K562 (cell line): Measurements from ENCODE around the gene WDR3. TPM values are rescaled to one million over a fixed set of nuclear protein-coding genes. Genes with fewer than 3 reads are reported as not detected.

Source experiments
- ATAC-seq: fragments of 200-7000 bp; cut with Tn5 transposase; 3 replicates; pipeline ENCODE4 v1.9.1; 2020; ENCODE audit warnings: moderate library complexity
- BruUV-seq: library from RNA; stranded (reverse); fragments of 400-500 nt; replicated peaks from 2 replicates; lab custom pipeline; 2021; lab: Mats Ljungman, UMichigan
- CTCF ChIA-PET: fragments of 300-600 bp; formaldehyde crosslinking; extraction: SDS; loops from one replicate; lab custom pipeline; 2021; ENCODE audit warnings: low intra/inter-chr PET ratio; lab: Yijun Ruan, JAX
- POLR2A ChIA-PET: fragments of 300-600, 350-650 bp; sonication (Branson Sonifier 250); formaldehyde crosslinking; extraction: SDS; loops from one replicate; lab custom pipeline; 2021; ENCODE audit warnings: antibody characterized with exemption, inconsistent platforms; lab: Yijun Ruan, JAX
- DNase-seq, 4 experiments: peaks; one replicate each; pipeline versions ENCODE4 v3.0.0 to v3.0.0-alpha.2; 2011 to 2018; ENCODE audit warnings: low spot score in 3 of 4, mixed read lengths in 3 of 4; ENCODE audit errors: extremely low read depth in 1 of 4
- FAIRE-seq: peaks from 2 replicates; lab custom pipeline; 2011; peaks lifted over from hg19 to GRCh38; lab: Jason Lieb, UNC
- H2AFZ ChIP-seq: 2 replicates; pipeline ENCODE4 v1.6.0; 2011; ENCODE audit warnings: low read depth, low read length, control low read depth, inconsistent platforms
- H3K27ac ChIP-seq: fragments of 200-600 bp; 3 replicates; pipeline ENCODE4 v1.8.0; 2011; ENCODE audit warnings: low read depth, mild to moderate bottlenecking, control low read depth, inconsistent platforms, low read length, moderate library complexity, mixed read lengths; ENCODE audit errors: extremely low read depth
- H3K27me3 ChIP-seq, 2 experiments: fragments of 300-600 bp in 1 of 2; 2 replicates in 1 of 2; 3 replicates in 1 of 2; pipeline versions ENCODE4 v1.6.0 to v1.8.0; 2011; ENCODE audit warnings: inconsistent platforms in 2 of 2, low read length in 2 of 2, mild to moderate bottlenecking in 1 of 2, mixed read lengths in 1 of 2, moderate library complexity in 1 of 2; ENCODE audit not compliant: control insufficient read depth in 2 of 2, insufficient read depth in 2 of 2
- H3K36me3 ChIP-seq: fragments of 300-600 bp; 3 replicates; pipeline ENCODE4 v1.8.0; 2011; ENCODE audit warnings: mild to moderate bottlenecking, low read length, inconsistent platforms; ENCODE audit not compliant: control insufficient read depth, insufficient read depth
- H3K4me1 ChIP-seq, 2 experiments: fragments of 200-600 bp in 1 of 2; replicated peaks in 1 of 2; 2 replicates in 1 of 2; 3 replicates in 1 of 2; pipeline versions ENCODE4 v1.5.1 to v1.8.0; 2011; ENCODE audit warnings: inconsistent platforms in 2 of 2, low read length in 2 of 2, mild to moderate bottlenecking in 1 of 2, mixed read lengths in 1 of 2, moderate library complexity in 1 of 2; ENCODE audit not compliant: control insufficient read depth in 2 of 2, insufficient read depth in 2 of 2
- H3K4me2 ChIP-seq: 2 replicates; pipeline ENCODE4 v1.6.1; 2011; ENCODE audit warnings: low read length, control low read depth, inconsistent platforms, mixed read lengths; ENCODE audit not compliant: insufficient read depth
- H3K4me3 ChIP-seq: fragments of 200-600 bp; sonication (generic), shearing (Covaris generic); 2 replicates; pipeline ENCODE4 v1.5.1; 2016; ENCODE audit warnings: control low read depth, inconsistent platforms
- H3K79me2 ChIP-seq: fragments of 200-600 bp; 3 replicates; pipeline ENCODE4 v1.8.0; 2011; ENCODE audit warnings: low read length, inconsistent platforms; ENCODE audit not compliant: control insufficient read depth, insufficient read depth
- H3K9ac ChIP-seq, 2 experiments: 2 replicates each; pipeline versions ENCODE4 v1.6.0 to v1.6.1; 2011; ENCODE audit warnings: low read depth in 2 of 2, low read length in 2 of 2, control low read depth in 1 of 2, inconsistent platforms in 1 of 2, mild to moderate bottlenecking in 1 of 2, mixed read lengths in 1 of 2; ENCODE audit not compliant: insufficient read depth in 1 of 2
- H3K9me1 ChIP-seq: one replicate; pipeline ENCODE4 v1.6.0; 2011; ENCODE audit warnings: inconsistent platforms, mild to moderate bottlenecking, low read length, moderate library complexity; ENCODE audit not compliant: control insufficient read depth, insufficient read depth
- H3K9me3 ChIP-seq: replicated peaks from 2 replicates; pipeline ENCODE4 v1.5.1; 2011; ENCODE audit warnings: low read depth, low read length, inconsistent platforms; ENCODE audit not compliant: control insufficient read depth, insufficient read depth
- H4K20me1 ChIP-seq: replicated peaks from 2 replicates; pipeline ENCODE4 v1.6.1; 2011; ENCODE audit warnings: low read length, inconsistent platforms, mixed read lengths; ENCODE audit not compliant: control insufficient read depth, insufficient read depth
- BRD9 ChIP-seq: fragments of 450-650 bp; IDR thresholded peaks from 2 replicates; pipeline ENCODE4 v1.6.1; 2018; ENCODE audit warnings: low read depth; ENCODE audit not compliant: partially characterized antibody
- BRF2 ChIP-seq: IDR thresholded peaks from 3 replicates; pipeline ENCODE4 v1.6.1; 2011; ENCODE audit warnings: borderline replicate concordance, mild to moderate bottlenecking; ENCODE audit not compliant: insufficient read length, insufficient read depth
- CCAR2 ChIP-seq: fragments of 200-400 bp; formaldehyde crosslinking; IDR thresholded peaks from 2 replicates; pipeline ENCODE4 v1.6.1; 2017; ENCODE audit warnings: mild to moderate bottlenecking, low read depth, low read length
- CREB1 ChIP-seq, 2 experiments: sonication (generic) in 1 of 2; formaldehyde crosslinking in 1 of 2; IDR thresholded peaks; 2 replicates each; pipeline versions ENCODE4 v1.6.1 to v1.8.0; 2012 to 2022; ENCODE audit warnings: inconsistent platforms in 1 of 2, mild to moderate bottlenecking in 1 of 2, missing genetic modification reagents in 1 of 2, moderate library complexity in 1 of 2
- E2F4 ChIP-seq: sonication (generic); formaldehyde crosslinking; IDR thresholded peaks from 2 replicates; pipeline ENCODE4 v1.8.0; 2022; ENCODE audit warnings: mild to moderate bottlenecking, low read depth, missing genetic modification reagents
- FOXA3 ChIP-seq, 2 experiments: fragments of 450-650 bp in 1 of 2; sonication (generic) in 1 of 2; formaldehyde crosslinking; IDR thresholded peaks in 1 of 2; conservative IDR thresholded peaks in 1 of 2; 2 replicates each; pipeline versions ENCODE4 v1.4.0 to v1.8.0; 2020 to 2022; ENCODE audit warnings: mild to moderate bottlenecking in 2 of 2, missing genetic modification reagents in 1 of 2
- GABPA ChIP-seq: fragments of 200-800 bp; sonication (Bioruptor generic); conservative IDR thresholded peaks from 2 replicates; pipeline ENCODE4 v1.6.1; 2016; ENCODE audit warnings: low read depth, missing genetic modification characterization, missing compliant biosample characterization
- GTF2E2 ChIP-seq: fragments of 200-800 bp; sonication (Bioruptor generic); IDR thresholded peaks from 2 replicates; pipeline ENCODE4 v1.6.1; 2016; ENCODE audit warnings: missing genetic modification characterization, missing compliant biosample characterization
- HCFC1 ChIP-seq: IDR thresholded peaks from 2 replicates; pipeline ENCODE4 v1.6.1; 2012; ENCODE audit warnings: low read depth, low read length, improper control_type of control experiment
- KDM2B ChIP-seq: fragments of 250-450 bp; sonication (Bioruptor Pico); IDR thresholded peaks from 2 replicates; pipeline ENCODE4 v1.8.0; 2021; ENCODE audit warnings: mild to moderate bottlenecking, moderate library complexity
- POLR2G ChIP-seq: fragments of 200-400 bp; formaldehyde crosslinking; IDR thresholded peaks from 2 replicates; pipeline ENCODE4 v1.6.1; 2017; ENCODE audit warnings: low read depth, mild to moderate bottlenecking, antibody characterized with exemption, low read length, moderate library complexity
- TCF3 ChIP-seq: sonication (generic); formaldehyde crosslinking; IDR thresholded peaks from 2 replicates; pipeline ENCODE4 v1.4.0; 2020; ENCODE audit warnings: mild to moderate bottlenecking, missing genetic modification reagents
- TSHZ1 ChIP-seq: fragments of 250-450 bp; sonication (Bioruptor Pico); IDR thresholded peaks from 2 replicates; pipeline ENCODE4 v1.4.0; 2020; ENCODE audit warnings: mild to moderate bottlenecking, moderate library complexity
- YBX1 ChIP-seq: fragments of 450-650 bp; IDR thresholded peaks from 2 replicates; pipeline ENCODE4 v1.7.1; 2016; ENCODE audit warnings: mild to moderate bottlenecking
- ZBTB43 ChIP-seq: sonication (generic); formaldehyde crosslinking; IDR thresholded peaks from 2 replicates; pipeline ENCODE4 v1.8.0; 2023; ENCODE audit warnings: mild to moderate bottlenecking, missing genetic modification reagents
- ZNF41 ChIP-seq: fragments of 250-450 bp; sonication (Bioruptor Pico); conservative IDR thresholded peaks from 2 replicates; pipeline ENCODE4 v1.4.0; 2020; ENCODE audit warnings: mild to moderate bottlenecking
- whole genome bisulfite sequencing: fragments of 100-300 bp; shearing (Covaris generic); methylation state at CpG from one replicate; pipeline ENCODE4 v1.1.6; 2016; ENCODE audit warnings: low coverage, mixed read lengths; ENCODE audit not compliant: insufficient coverage; ENCODE audit errors: missing lambda C conversion rate; 5-methylcytosine and 5-hydroxymethylcytosine counted together
- in situ Hi-C: fragments of 300-500 bp; cut with MboI; formaldehyde crosslinking; loops from 4 replicates; pipeline ENCODE4 v1.15.0; 2018; ENCODE audit warnings: inconsistent platforms, mixed read lengths
- intact Hi-C: fragments of 100-400 bp; cut with micrococcal nuclease; formaldehyde crosslinking; loops from 2 replicates; pipeline ENCODE4 v1.14.2; 2022
- polyA plus RNA-seq, 8 experiments: library from polyadenylated mRNA; depleted of rRNA in 4 of 8; stranded (reverse) in 5 of 8; unstranded in 3 of 8; fragments of >200 nt; fragmentation: Nextera tagmentation in 2 of 8; fragmentation: Illumina TruSeq in 1 of 8; extraction: Ambion mirVana in 2 of 8; extraction: Trizol in 1 of 8; gene quantifications; 2 replicates each; pipeline versions ENCODE4 v1.2.1 to v1.2.3, GENCODE V29; 2011 to 2014; ENCODE audit warnings: inconsistent platforms in 1 of 8, missing spikeins in 1 of 8
- total RNA-seq, 7 experiments: library from RNA; depleted of rRNA in 6 of 7; stranded (reverse); fragments of >200 nt in 6 of 7; fragmentation: Illumina TruSeq in 2 of 7; extraction: Trizol in 2 of 7; gene quantifications; 2 replicates each; pipeline versions ENCODE4 v1.2.1 to v1.2.3, GENCODE V29; 2011 to 2021; ENCODE audit warnings: low replicate concordance in 1 of 7

Gene WDR3
- total and polyA plus RNA-seq, 9 of the 15 experiments (the other 6 are each of a cell fraction or from before 2014, with no cell fraction given) = 40.6 to 122 (median 76.5) TPM

DNA sequence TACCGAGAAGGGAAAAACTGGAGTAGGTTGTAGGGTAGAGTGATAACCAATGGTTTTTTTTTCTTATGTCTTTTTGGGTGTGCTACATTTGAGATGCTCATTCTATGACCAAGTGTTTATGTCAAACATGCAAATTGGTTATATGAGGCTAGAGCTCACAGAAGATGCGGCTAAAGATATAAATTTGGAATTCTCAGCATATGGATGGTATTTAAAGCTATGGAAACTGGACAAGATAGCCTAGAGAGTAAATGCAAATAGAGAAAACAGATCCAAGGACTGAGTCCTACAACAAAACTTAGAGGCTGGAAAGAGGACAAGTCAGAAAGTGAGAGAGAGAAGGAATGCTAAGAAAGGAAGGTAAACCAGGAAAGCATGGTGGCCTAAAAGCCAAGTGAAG lies 7.5 kb upstream of the WDR3 start:
- WGBS = 60% methylated on average over 2 of the region's 2 CpGs
- BruUV-seq = no TSS peak
- TF ChIP-seq BRF2 (no peak), KDM2B (no peak), ZBTB43 (CRISPR knock-in tag) (no peak), GTF2E2 (tag) (no peak), TSHZ1 (CRISPR knock-in tag) (no peak), E2F4 (no peak), ZNF41 (CRISPR knock-in tag) (no peak), CREB1 (IDR thresholded peaks at IDR 0.05) (no peak), CREB1 (CRISPR knock-in tag; IDR thresholded peaks at IDR 0.05) (no peak), CCAR2 (no peak), GABPA (tag) (no peak), YBX1 (no peak), FOXA3 (CRISPR knock-in tag; conservative IDR thresholded peaks at IDR 0.05 in 1 of 2, IDR thresholded peaks at IDR 0.05 in 1 of 2) (no peak), HCFC1 (no peak), TCF3 (CRISPR knock-in tag) (no peak), BRD9 (no peak), POLR2G (no peak)

More for the DNA sequence above, 7.5 kb upstream of the WDR3 start:
- Histone ChIP-seq H3K36me3 (peaks cover 17% of the 10 kb centered on the region; the same call in 2 of the 3 replicates), H3K9ac (no peak overlapping the region), H3K4me2 (no peak overlapping the region), H3K9me1 (no peaks in the 10 kb centered on the region), H3K27me3 (no peaks in the 10 kb centered on the region), H3K4me3 (no peak overlapping the region), H4K20me1 (no peaks in the 10 kb centered on the region), H3K4me1 (no peaks in the 10 kb centered on the region), H3K27ac (no peak overlapping the region), H3K9me3 (no peaks in the 10 kb centered on the region), H3K79me2 (peaks cover 13% of the 10 kb centered on the region), H2AFZ (no peak overlapping the region)
- ATAC-seq (no peak), FAIRE-seq (no peak), DNase-seq (no peak)
- in situ Hi-C loops (no loop called here), intact Hi-C loops (no loop called here)
- ChIA-PET POLR2A (interaction anchor here (0.5 to 0.9 kb wide), 2 partner anchors 26 to 166 kb away, joined by 3 to 4 read pairs; no protein-coding TSS in a partner anchor), CTCF (no interaction called here)
